K562 (cell line): ENCODE results near the gene LAMB1. TPM values are rescaled to one million over a fixed set of nuclear protein-coding genes. Genes with fewer than 3 reads are reported as not detected.

Source experiments
- BCL6 ChIP-seq: fragments of 250-450 bp; sonication (Bioruptor Pico); IDR thresholded peaks from 2 replicates; pipeline ENCODE4 v1.4.0; 2020
- EHMT2 ChIP-seq: fragments of 450-650 bp; IDR thresholded peaks from 2 replicates; pipeline ENCODE4 v1.6.1; 2018; ENCODE audit warnings: antibody characterized with exemption
- EP300 ChIP-seq: IDR thresholded peaks from 2 replicates; pipeline ENCODE4 v1.6.1; 2012; ENCODE audit warnings: low read length, improper control_type of control experiment
- MIER1 ChIP-seq: fragments of 450-650 bp; IDR thresholded peaks from 2 replicates; pipeline ENCODE4 v1.6.1; 2016; ENCODE audit warnings: antibody characterized with exemption, mild to moderate bottlenecking, low read depth
- NFRKB ChIP-seq: fragments of 450-650 bp; IDR thresholded peaks from 2 replicates; pipeline ENCODE4 v1.6.1; 2016; ENCODE audit warnings: low read depth
- PHB2 ChIP-seq: fragments of 450-650 bp; IDR thresholded peaks from 2 replicates; pipeline ENCODE4 v1.6.1; 2017; ENCODE audit warnings: low read depth
- RB1 ChIP-seq: fragments of 450-650 bp; IDR thresholded peaks from 2 replicates; pipeline ENCODE4 v1.6.1; 2017; ENCODE audit warnings: low read depth, mild to moderate bottlenecking
- RBM34 ChIP-seq: fragments of 200-400 bp; formaldehyde crosslinking; IDR thresholded peaks from 2 replicates; pipeline ENCODE4 v1.6.1; 2018; ENCODE audit warnings: low read length, borderline replicate concordance; ENCODE audit not compliant: insufficient read depth
- SIN3B ChIP-seq: fragments of 450-650 bp; IDR thresholded peaks from 2 replicates; pipeline ENCODE4 v1.6.1; 2017; ENCODE audit warnings: low read depth, mild to moderate bottlenecking, moderate library complexity
- THAP12 ChIP-seq: fragments of 250-450 bp; sonication (Bioruptor Pico); IDR thresholded peaks from 2 replicates; pipeline ENCODE4 v1.9.0; 2021; ENCODE audit warnings: mild to moderate bottlenecking, inconsistent platforms
- ZBTB43 ChIP-seq: sonication (generic); formaldehyde crosslinking; IDR thresholded peaks from 2 replicates; pipeline ENCODE4 v1.8.0; 2023; ENCODE audit warnings: mild to moderate bottlenecking, missing genetic modification reagents
- ZNF318 ChIP-seq, 2 experiments: fragments of 450-650 bp; IDR thresholded peaks; 2 replicates each; pipeline ENCODE4 v1.6.1; 2016; ENCODE audit warnings: mild to moderate bottlenecking in 2 of 2, borderline replicate concordance in 1 of 2, low read depth in 1 of 2, moderate library complexity in 1 of 2
- polyA plus RNA-seq, 8 experiments: library from polyadenylated mRNA; depleted of rRNA in 4 of 8; stranded (reverse) in 5 of 8; unstranded in 3 of 8; fragments of >200 nt; fragmentation: Nextera tagmentation in 2 of 8; fragmentation: Illumina TruSeq in 1 of 8; extraction: Ambion mirVana in 2 of 8; extraction: Trizol in 1 of 8; gene quantifications; 2 replicates each; pipeline versions ENCODE4 v1.2.1 to v1.2.3, GENCODE V29; 2011 to 2014; ENCODE audit warnings: inconsistent platforms in 1 of 8, missing spikeins in 1 of 8
- total RNA-seq, 7 experiments: library from RNA; depleted of rRNA in 6 of 7; stranded (reverse); fragments of >200 nt in 6 of 7; fragmentation: Illumina TruSeq in 2 of 7; extraction: Trizol in 2 of 7; gene quantifications; 2 replicates each; pipeline versions ENCODE4 v1.2.1 to v1.2.3, GENCODE V29; 2011 to 2021; ENCODE audit warnings: low replicate concordance in 1 of 7
- TF ChIP-seq, protein P1 (sequence below): fragments of 250-450 bp; sonication (Bioruptor Pico); IDR thresholded peaks from 2 replicates; pipeline ENCODE4 v1.8.0; 2021; ENCODE audit warnings: moderate library complexity, mild to moderate bottlenecking, inconsistent platforms
- TF ChIP-seq, protein P2 (sequence below): fragments of 450-650 bp; formaldehyde crosslinking; conservative IDR thresholded peaks from 2 replicates; pipeline ENCODE4 v1.4.0; 2022; ENCODE audit warnings: mild to moderate bottlenecking, missing genetic modification characterization

LAMB1 gene
- total and polyA plus RNA-seq, 9 of the 15 experiments (the other 6 are each of a cell fraction or from before 2014, with no cell fraction given) = 6.0 to 17.7 (median 12.3) TPM

DNA sequence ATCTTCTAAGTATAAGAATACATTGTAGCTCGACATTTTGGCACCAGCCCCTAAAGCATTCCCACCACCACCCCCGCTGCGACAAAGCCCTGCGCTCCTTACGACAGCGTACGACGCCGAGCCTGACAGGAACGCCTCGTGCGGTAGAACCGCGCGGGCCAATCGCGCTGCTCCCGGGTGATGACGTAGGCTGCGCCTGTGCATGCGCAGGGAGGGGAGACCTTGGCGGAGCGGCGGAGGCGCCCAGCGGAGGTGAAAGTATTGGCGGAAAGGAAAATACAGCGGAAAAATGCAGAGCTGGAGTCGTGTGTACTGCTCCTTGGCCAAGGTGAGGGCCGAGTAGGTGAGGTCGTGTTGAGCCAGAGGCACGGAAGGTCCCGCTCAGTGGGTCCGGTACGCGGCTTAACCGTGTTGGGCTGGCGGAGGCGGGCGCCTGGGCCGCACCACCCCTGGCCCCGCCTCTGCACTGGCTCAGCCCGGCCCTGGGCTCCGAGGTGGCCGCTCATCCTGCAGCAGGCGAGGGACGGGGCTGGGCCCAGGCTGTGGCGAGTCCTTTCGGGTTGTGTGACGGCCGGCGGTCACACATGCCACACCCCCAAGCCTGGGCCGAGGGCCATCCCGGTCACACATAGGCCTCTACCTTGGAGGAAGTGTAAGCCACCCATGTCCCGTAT, 111.9 kb downstream of the LAMB1 start, which contains the start of gene DLD (continued):
- TF ChIP-seq NFRKB = no peak; the same call in 1 of the 2 replicates
- TF ChIP-seq BCL6 (CRISPR knock-in tag) = no peak
- TF ChIP-seq, protein P1, sequence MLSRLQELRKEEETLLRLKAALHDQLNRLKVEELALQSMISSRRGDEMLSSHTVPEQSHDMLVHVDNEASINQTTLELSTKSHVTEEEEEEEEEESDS (CRISPR knock-in tag) = no peak
- TF ChIP-seq SIN3B = peak; percentile 66
- no peak for TF ChIP-seq ZBTB43 (CRISPR knock-in tag)
- no peak for TF ChIP-seq MIER1
- TF ChIP-seq ZNF318 (IDR thresholded peaks at IDR 0.05; ENCODE audit: borderline replicate concordance in 1 of 2, low read depth in 1 of 2) = no peak
- TF ChIP-seq EP300 = 0 out of 2 replicates have a peak, but pooled peaks have one; percentile 17
- no peak for TF ChIP-seq RBM34
- TF ChIP-seq RB1 = peak; percentile 88
- TF ChIP-seq EHMT2 = peak; percentile 46; the same call in 1 of the 2 replicates
- no peak; the same call in 1 of the 2 replicates for TF ChIP-seq PHB2
- peak; percentile 91 for TF ChIP-seq THAP12
- TF ChIP-seq, protein P2, sequence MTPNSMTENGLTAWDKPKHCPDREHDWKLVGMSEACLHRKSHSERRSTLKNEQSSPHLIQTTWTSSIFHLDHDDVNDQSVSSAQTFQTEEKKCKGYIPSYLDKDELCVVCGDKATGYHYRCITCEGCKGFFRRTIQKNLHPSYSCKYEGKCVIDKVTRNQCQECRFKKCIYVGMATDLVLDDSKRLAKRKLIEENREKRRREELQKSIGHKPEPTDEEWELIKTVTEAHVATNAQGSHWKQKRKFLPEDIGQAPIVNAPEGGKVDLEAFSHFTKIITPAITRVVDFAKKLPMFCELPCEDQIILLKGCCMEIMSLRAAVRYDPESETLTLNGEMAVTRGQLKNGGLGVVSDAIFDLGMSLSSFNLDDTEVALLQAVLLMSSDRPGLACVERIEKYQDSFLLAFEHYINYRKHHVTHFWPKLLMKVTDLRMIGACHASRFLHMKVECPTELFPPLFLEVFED = 0 out of 2 replicates have a peak, but pooled peaks have one; percentile 56
